Measurements from ENCODE around the gene AFAP1.

DNA sequence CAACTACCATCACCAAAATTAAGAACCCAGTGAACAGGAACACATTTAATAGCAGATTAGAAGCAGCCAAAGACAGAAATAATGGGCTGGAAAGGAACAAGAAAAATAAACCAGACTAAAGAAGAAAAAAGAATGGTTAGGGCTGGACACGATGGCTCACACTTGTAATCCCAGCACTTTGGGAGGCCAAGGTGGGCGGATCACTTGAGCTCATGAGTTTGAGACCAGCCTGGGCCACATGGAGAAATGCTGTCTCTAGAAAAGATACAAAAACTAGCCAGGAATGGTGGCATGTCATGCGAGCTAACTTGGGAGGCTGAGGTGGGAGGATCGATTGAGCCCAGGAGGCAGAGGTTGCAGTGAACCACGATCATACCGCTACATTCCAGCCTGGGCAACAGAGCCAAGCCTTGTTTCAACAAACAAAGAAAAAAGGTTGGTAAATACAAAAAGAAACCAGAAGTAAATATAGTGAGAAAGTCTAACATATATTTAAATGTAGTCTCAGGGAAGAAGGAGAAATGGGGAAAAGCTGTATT is 102.0 kb downstream of the AFAP1 start:
- no peak for TF ChIP-seq POLR2AphosphoS5 (IDR thresholded peaks at IDR 0.05; ENCODE audit: low read depth, low read length)
- TF ChIP-seq, protein P1, sequence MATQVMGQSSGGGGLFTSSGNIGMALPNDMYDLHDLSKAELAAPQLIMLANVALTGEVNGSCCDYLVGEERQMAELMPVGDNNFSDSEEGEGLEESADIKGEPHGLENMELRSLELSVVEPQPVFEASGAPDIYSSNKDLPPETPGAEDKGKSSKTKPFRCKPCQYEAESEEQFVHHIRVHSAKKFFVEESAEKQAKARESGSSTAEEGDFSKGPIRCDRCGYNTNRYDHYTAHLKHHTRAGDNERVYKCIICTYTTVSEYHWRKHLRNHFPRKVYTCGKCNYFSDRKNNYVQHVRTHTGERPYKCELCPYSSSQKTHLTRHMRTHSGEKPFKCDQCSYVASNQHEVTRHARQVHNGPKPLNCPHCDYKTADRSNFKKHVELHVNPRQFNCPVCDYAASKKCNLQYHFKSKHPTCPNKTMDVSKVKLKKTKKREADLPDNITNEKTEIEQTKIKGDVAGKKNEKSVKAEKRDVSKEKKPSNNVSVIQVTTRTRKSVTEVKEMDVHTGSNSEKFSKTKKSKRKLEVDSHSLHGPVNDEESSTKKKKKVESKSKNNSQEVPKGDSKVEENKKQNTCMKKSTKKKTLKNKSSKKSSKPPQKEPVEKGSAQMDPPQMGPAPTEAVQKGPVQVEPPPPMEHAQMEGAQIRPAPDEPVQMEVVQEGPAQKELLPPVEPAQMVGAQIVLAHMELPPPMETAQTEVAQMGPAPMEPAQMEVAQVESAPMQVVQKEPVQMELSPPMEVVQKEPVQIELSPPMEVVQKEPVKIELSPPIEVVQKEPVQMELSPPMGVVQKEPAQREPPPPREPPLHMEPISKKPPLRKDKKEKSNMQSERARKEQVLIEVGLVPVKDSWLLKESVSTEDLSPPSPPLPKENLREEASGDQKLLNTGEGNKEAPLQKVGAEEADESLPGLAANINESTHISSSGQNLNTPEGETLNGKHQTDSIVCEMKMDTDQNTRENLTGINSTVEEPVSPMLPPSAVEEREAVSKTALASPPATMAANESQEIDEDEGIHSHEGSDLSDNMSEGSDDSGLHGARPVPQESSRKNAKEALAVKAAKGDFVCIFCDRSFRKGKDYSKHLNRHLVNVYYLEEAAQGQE (IDR thresholded peaks at IDR 0.05; ENCODE audit: insufficient read depth in 1 of 2, low read depth in 2 of 2, low read length in 2 of 2), result no peak

Data from PFSK-1 (cell line).